K562 (cell line): ENCODE results near the gene SRRM4. TPM values are rescaled to one million over a fixed set of nuclear protein-coding genes. Genes with fewer than 3 reads are reported as not detected.

Experiments
- ATAC-seq: fragments of 200-7000 bp; cut with Tn5 transposase; 3 replicates; pipeline ENCODE4 v1.9.1; 2020; ENCODE audit warnings: moderate library complexity
- BruUV-seq: library from RNA; stranded (reverse); fragments of 400-500 nt; replicated peaks from 2 replicates; lab custom pipeline; 2021; lab: Mats Ljungman, UMichigan
- CTCF ChIA-PET: fragments of 300-600 bp; formaldehyde crosslinking; extraction: SDS; loops from one replicate; lab custom pipeline; 2021; ENCODE audit warnings: low intra/inter-chr PET ratio; lab: Yijun Ruan, JAX
- POLR2A ChIA-PET: fragments of 300-600, 350-650 bp; sonication (Branson Sonifier 250); formaldehyde crosslinking; extraction: SDS; loops from one replicate; lab custom pipeline; 2021; ENCODE audit warnings: antibody characterized with exemption, inconsistent platforms; lab: Yijun Ruan, JAX
- DNase-seq, 4 experiments: peaks; one replicate each; pipeline versions ENCODE4 v3.0.0 to v3.0.0-alpha.2; 2011 to 2018; ENCODE audit warnings: low spot score in 3 of 4, mixed read lengths in 3 of 4; ENCODE audit errors: extremely low read depth in 1 of 4
- FAIRE-seq: peaks from 2 replicates; lab custom pipeline; 2011; peaks lifted over from hg19 to GRCh38; lab: Jason Lieb, UNC
- H2AFZ ChIP-seq: 2 replicates; pipeline ENCODE4 v1.6.0; 2011; ENCODE audit warnings: low read depth, low read length, control low read depth, inconsistent platforms
- H3K27ac ChIP-seq: fragments of 200-600 bp; 3 replicates; pipeline ENCODE4 v1.8.0; 2011; ENCODE audit warnings: low read depth, mild to moderate bottlenecking, control low read depth, inconsistent platforms, low read length, moderate library complexity, mixed read lengths; ENCODE audit errors: extremely low read depth
- H3K27me3 ChIP-seq, 2 experiments: fragments of 300-600 bp in 1 of 2; 2 replicates in 1 of 2; 3 replicates in 1 of 2; pipeline versions ENCODE4 v1.6.0 to v1.8.0; 2011; ENCODE audit warnings: inconsistent platforms in 2 of 2, low read length in 2 of 2, mild to moderate bottlenecking in 1 of 2, mixed read lengths in 1 of 2, moderate library complexity in 1 of 2; ENCODE audit not compliant: control insufficient read depth in 2 of 2, insufficient read depth in 2 of 2
- H3K36me3 ChIP-seq: fragments of 300-600 bp; 3 replicates; pipeline ENCODE4 v1.8.0; 2011; ENCODE audit warnings: mild to moderate bottlenecking, low read length, inconsistent platforms; ENCODE audit not compliant: control insufficient read depth, insufficient read depth
- H3K4me1 ChIP-seq, 2 experiments: fragments of 200-600 bp in 1 of 2; replicated peaks in 1 of 2; 2 replicates in 1 of 2; 3 replicates in 1 of 2; pipeline versions ENCODE4 v1.5.1 to v1.8.0; 2011; ENCODE audit warnings: inconsistent platforms in 2 of 2, low read length in 2 of 2, mild to moderate bottlenecking in 1 of 2, mixed read lengths in 1 of 2, moderate library complexity in 1 of 2; ENCODE audit not compliant: control insufficient read depth in 2 of 2, insufficient read depth in 2 of 2
- H3K4me2 ChIP-seq: 2 replicates; pipeline ENCODE4 v1.6.1; 2011; ENCODE audit warnings: low read length, control low read depth, inconsistent platforms, mixed read lengths; ENCODE audit not compliant: insufficient read depth
- H3K4me3 ChIP-seq: fragments of 200-600 bp; sonication (generic), shearing (Covaris generic); 2 replicates; pipeline ENCODE4 v1.5.1; 2016; ENCODE audit warnings: control low read depth, inconsistent platforms
- H3K79me2 ChIP-seq: fragments of 200-600 bp; 3 replicates; pipeline ENCODE4 v1.8.0; 2011; ENCODE audit warnings: low read length, inconsistent platforms; ENCODE audit not compliant: control insufficient read depth, insufficient read depth
- H3K9ac ChIP-seq, 2 experiments: 2 replicates each; pipeline versions ENCODE4 v1.6.0 to v1.6.1; 2011; ENCODE audit warnings: low read depth in 2 of 2, low read length in 2 of 2, control low read depth in 1 of 2, inconsistent platforms in 1 of 2, mild to moderate bottlenecking in 1 of 2, mixed read lengths in 1 of 2; ENCODE audit not compliant: insufficient read depth in 1 of 2
- H3K9me1 ChIP-seq: one replicate; pipeline ENCODE4 v1.6.0; 2011; ENCODE audit warnings: inconsistent platforms, mild to moderate bottlenecking, low read length, moderate library complexity; ENCODE audit not compliant: control insufficient read depth, insufficient read depth
- H3K9me3 ChIP-seq: replicated peaks from 2 replicates; pipeline ENCODE4 v1.5.1; 2011; ENCODE audit warnings: low read depth, low read length, inconsistent platforms; ENCODE audit not compliant: control insufficient read depth, insufficient read depth
- H4K20me1 ChIP-seq: replicated peaks from 2 replicates; pipeline ENCODE4 v1.6.1; 2011; ENCODE audit warnings: low read length, inconsistent platforms, mixed read lengths; ENCODE audit not compliant: control insufficient read depth, insufficient read depth
- ATF3 ChIP-seq, 2 experiments: fragments of 450-650 bp in 1 of 2; sonication (generic) in 1 of 2; formaldehyde crosslinking in 1 of 2; IDR thresholded peaks in 1 of 2; conservative IDR thresholded peaks in 1 of 2; 2 replicates each; pipeline versions ENCODE4 v1.6.1 to v1.8.1; 2016 to 2023; ENCODE audit warnings: mild to moderate bottlenecking in 2 of 2, moderate library complexity in 2 of 2, inconsistent platforms in 1 of 2, missing genetic modification reagents in 1 of 2
- CBFA2T3 ChIP-seq: fragments of 450-650 bp; IDR thresholded peaks from 2 replicates; pipeline ENCODE4 v1.6.1; 2017
- NFRKB ChIP-seq: fragments of 450-650 bp; IDR thresholded peaks from 2 replicates; pipeline ENCODE4 v1.6.1; 2016; ENCODE audit warnings: low read depth
- TBL1XR1 ChIP-seq, 2 experiments: IDR thresholded peaks; 2 replicates each; pipeline ENCODE4 v1.6.1; 2012; ENCODE audit warnings: improper control_type of control experiment in 2 of 2, low read length in 2 of 2, mild to moderate bottlenecking in 1 of 2
- WGBS: fragments of 100-300 bp; shearing (Covaris generic); methylation state at CpG from one replicate; pipeline ENCODE4 v1.1.6; 2016; ENCODE audit warnings: low coverage, mixed read lengths; ENCODE audit not compliant: insufficient coverage; ENCODE audit errors: missing lambda C conversion rate; 5-methylcytosine and 5-hydroxymethylcytosine counted together
- in situ Hi-C: fragments of 300-500 bp; cut with MboI; formaldehyde crosslinking; loops from 4 replicates; pipeline ENCODE4 v1.15.0; 2018; ENCODE audit warnings: inconsistent platforms, mixed read lengths
- intact Hi-C: fragments of 100-400 bp; cut with micrococcal nuclease; formaldehyde crosslinking; loops from 2 replicates; pipeline ENCODE4 v1.14.2; 2022
- polyA plus RNA-seq, 8 experiments: library from polyadenylated mRNA; depleted of rRNA in 4 of 8; stranded (reverse) in 5 of 8; unstranded in 3 of 8; fragments of >200 nt; fragmentation: Nextera tagmentation in 2 of 8; fragmentation: Illumina TruSeq in 1 of 8; extraction: Ambion mirVana in 2 of 8; extraction: Trizol in 1 of 8; gene quantifications; 2 replicates each; pipeline versions ENCODE4 v1.2.1 to v1.2.3, GENCODE V29; 2011 to 2014; ENCODE audit warnings: inconsistent platforms in 1 of 8, missing spikeins in 1 of 8
- total RNA-seq, 7 experiments: library from RNA; depleted of rRNA in 6 of 7; stranded (reverse); fragments of >200 nt in 6 of 7; fragmentation: Illumina TruSeq in 2 of 7; extraction: Trizol in 2 of 7; gene quantifications; 2 replicates each; pipeline versions ENCODE4 v1.2.1 to v1.2.3, GENCODE V29; 2011 to 2021; ENCODE audit warnings: low replicate concordance in 1 of 7

The SRRM4 gene
- total and polyA plus RNA-seq, 9 of the 15 experiments (the other 6 are each of a cell fraction or from before 2014, with no cell fraction given) = not detected

- POLR2A ChIA-PET = interaction anchor here (0.6 kb wide), 1 partner anchor 9 kb away, joined by 3 read pairs; no protein-coding TSS in a partner anchor
Measured at GRCh38 chr12:119072440-119072839, 91.1 kb downstream of the SRRM4 start.

GRCh38 chr12:119075222-119075787 lies 94.0 kb downstream of the SRRM4 start:
- no peaks in the 10 kb centered on the region for H3K9me3 ChIP-seq
- BruUV-seq = no TSS peak
- no peak overlapping the region for H3K4me2 ChIP-seq
- CTCF ChIA-PET = no interaction called here
- FAIRE-seq (peak; percentile 44), ATAC-seq (no peak), DNase-seq (no peak)
- in situ Hi-C loops = no loop called here
- H3K27ac ChIP-seq = no peak overlapping the region
- no peaks in the 10 kb centered on the region for H3K79me2 ChIP-seq
- H3K4me1 ChIP-seq = no peaks in the 10 kb centered on the region
- intact Hi-C loops = no loop called here
- WGBS = 0% methylated on average over 2 of the region's 3 CpGs
- no peaks in the 10 kb centered on the region for H3K27me3 ChIP-seq
- H3K4me3 ChIP-seq = no peak overlapping the region
- POLR2A ChIA-PET = no interaction called here
- no peak overlapping the region for H3K9ac ChIP-seq
- H3K9me1 ChIP-seq = no peaks in the 10 kb centered on the region
- no peak overlapping the region for H2AFZ ChIP-seq
- H4K20me1 ChIP-seq = no peaks in the 10 kb centered on the region
- H3K36me3 ChIP-seq = no peaks in the 10 kb centered on the region
- TF ChIP-seq NFRKB (no peak), ATF3 (IDR thresholded peaks at IDR 0.05) (peak; percentile 7; the same call in 1 of the 2 replicates), ATF3 (CRISPR knock-in tag; conservative IDR thresholded peaks at IDR 0.05) (no peak)

More at GRCh38 chr12:119072440-119072839, 91.1 kb downstream of the SRRM4 start:
- Histone ChIP-seq H3K79me2 (no peaks in the 10 kb centered on the region), H3K9ac (no peak overlapping the region), H3K27ac (no peak overlapping the region), H3K9me1 (no peaks in the 10 kb centered on the region), H3K4me1 (no peaks in the 10 kb centered on the region)
- DNase-seq = no peak
- CTCF ChIA-PET = no interaction called here
- 1% methylated on average over 5 of the region's 6 CpGs for WGBS
- TF ChIP-seq TBL1XR1 (IDR thresholded peaks at IDR 0.05; ENCODE audit: low read length in 2 of 2) (no peak), CBFA2T3 (0 out of 2 replicates have a peak, but pooled peaks have one; percentile 7)
- TF ChIP-seq, all 486 proteins: peak for 1
- H3K36me3 ChIP-seq = no peaks in the 10 kb centered on the region
- intact Hi-C loops = no loop called here
- no peak overlapping the region for H3K4me3 ChIP-seq
- ATAC-seq (no peak), FAIRE-seq (no peak)
- H3K4me2 ChIP-seq = no peak overlapping the region
- in situ Hi-C loops = no loop called here
- H3K27me3 ChIP-seq = no peaks in the 10 kb centered on the region; a peak in 1 of 5 replicates
- no peak overlapping the region for H2AFZ ChIP-seq
- BruUV-seq = no TSS peak
- no peaks in the 10 kb centered on the region for H3K9me3 ChIP-seq
- no peaks in the 10 kb centered on the region for H4K20me1 ChIP-seq
